ENCODE results near the gene CFAP107.

DNA sequence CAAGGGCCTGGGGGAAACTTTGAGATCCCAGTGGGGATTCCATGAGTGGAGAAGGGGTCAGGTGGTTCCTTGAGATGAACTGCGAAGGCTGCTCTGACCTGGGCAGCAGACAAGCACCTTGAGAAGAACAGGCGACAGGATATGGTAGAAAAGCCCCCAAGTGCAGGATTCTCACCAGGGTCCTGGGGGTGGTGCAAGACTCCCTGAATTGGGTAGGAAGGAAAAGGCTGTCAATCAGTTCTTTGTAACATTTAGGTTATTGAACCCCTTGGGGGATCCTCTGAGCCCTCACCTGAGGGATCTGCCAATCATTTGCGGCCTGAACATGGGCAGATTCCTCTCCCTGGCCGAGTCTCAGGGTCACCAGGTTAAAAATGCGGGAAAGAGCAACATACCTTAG, 25.2 kb downstream of the CFAP107 start:
- TF ChIP-seq, protein P1, sequence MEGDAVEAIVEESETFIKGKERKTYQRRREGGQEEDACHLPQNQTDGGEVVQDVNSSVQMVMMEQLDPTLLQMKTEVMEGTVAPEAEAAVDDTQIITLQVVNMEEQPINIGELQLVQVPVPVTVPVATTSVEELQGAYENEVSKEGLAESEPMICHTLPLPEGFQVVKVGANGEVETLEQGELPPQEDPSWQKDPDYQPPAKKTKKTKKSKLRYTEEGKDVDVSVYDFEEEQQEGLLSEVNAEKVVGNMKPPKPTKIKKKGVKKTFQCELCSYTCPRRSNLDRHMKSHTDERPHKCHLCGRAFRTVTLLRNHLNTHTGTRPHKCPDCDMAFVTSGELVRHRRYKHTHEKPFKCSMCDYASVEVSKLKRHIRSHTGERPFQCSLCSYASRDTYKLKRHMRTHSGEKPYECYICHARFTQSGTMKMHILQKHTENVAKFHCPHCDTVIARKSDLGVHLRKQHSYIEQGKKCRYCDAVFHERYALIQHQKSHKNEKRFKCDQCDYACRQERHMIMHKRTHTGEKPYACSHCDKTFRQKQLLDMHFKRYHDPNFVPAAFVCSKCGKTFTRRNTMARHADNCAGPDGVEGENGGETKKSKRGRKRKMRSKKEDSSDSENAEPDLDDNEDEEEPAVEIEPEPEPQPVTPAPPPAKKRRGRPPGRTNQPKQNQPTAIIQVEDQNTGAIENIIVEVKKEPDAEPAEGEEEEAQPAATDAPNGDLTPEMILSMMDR (IDR thresholded peaks at IDR 0.05) = no peak
- no peak for TF ChIP-seq EZH2 (IDR thresholded peaks at IDR 0.05; ENCODE audit: borderline replicate concordance, insufficient read depth, low read depth, low read length, poor library complexity, severe bottlenecking)

Measured in B cell (primary cell).